HG02970 (cell line): ENCODE results near the gene EPDR1.

ENCODE experiments used
- ATAC-seq: cut with Tn5 transposase; IDR thresholded peaks from one replicate; pipeline ENCODE4 v1.9.1; 2021; ENCODE audit warnings: mild to moderate bottlenecking, moderate library complexity, moderate number of reproducible peaks; ENCODE audit not compliant: unreplicated experiment, low FRiP score

Gene EPDR1

GRCh38 chr7:37973915-37974314 is 53.5 kb downstream of the EPDR1 start:
- no peak for ATAC-seq

GRCh38 chr7:37974711-37975110 is 54.3 kb downstream of the EPDR1 start:
- ATAC-seq: no peak

DNA sequence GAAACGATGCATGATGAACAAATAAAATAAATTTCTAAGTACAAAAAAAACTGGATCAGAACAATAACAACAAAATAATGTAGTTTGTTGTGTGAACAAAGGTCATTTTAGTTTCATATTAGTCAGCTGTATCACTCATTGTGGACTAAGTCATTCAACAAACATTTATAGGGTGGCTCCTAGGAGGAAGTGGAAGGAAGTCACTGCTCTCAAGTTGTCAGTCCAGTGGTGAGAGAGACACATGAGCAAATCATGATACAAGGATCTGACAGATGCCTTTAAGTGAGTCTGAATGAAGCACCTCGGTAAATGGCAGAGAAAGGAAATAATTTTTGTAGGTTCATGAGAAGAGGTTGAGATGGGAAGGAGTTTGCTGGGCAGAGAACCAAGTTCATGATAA is 56.8 kb downstream of the EPDR1 start:
- no peak for ATAC-seq

- ATAC-seq: no peak
These were observed 61.2 kb downstream of the EPDR1 start for GRCh38 chr7:37981664-37982063.

DNA sequence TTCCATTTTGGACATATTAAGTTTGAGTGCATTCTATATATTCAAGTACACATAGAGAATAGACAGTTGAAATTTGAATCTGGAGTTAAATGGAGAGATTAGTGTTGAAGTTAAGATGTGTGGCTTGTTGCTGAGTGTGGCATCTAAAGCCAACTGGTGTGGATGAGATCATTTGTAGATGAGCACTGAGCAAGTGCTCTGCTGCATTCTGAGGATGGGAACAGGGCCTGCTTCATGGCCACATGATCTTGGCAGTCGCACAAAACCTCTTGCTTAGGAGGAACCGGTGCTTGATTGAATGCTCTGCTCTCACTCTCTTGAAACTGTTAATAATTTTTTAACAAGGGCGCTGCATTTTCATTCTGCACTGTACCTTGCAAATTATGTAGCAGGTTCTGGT is 62.0 kb downstream of the EPDR1 start:
- ATAC-seq: no peak

- ATAC-seq: no peak
These were observed 64.4 kb downstream of the EPDR1 start for GRCh38 chr7:37984750-37985390.

DNA sequence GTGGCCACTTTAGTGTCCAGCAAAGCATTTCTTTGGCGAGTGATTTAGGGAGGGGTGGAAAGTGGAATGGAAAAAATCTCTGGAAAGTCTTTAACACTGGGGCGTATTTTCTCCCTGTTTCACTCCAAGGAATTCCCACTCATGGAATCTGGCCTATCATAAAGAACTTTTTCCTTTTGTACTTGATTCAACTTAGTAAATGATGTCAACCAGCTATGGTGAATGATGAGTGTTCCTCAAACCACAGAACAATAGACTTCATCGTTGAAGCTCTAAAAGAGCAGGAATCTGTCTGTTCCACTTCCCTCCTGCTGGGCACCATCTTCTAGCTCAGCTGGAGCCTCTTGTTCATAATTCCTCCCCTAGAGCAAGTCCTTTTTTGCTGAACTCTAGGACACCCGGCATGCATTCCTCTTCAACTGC is 66.5 kb downstream of the EPDR1 start:
- no peak for ATAC-seq

- no peak for ATAC-seq
These were observed 67.3 kb downstream of the EPDR1 start for GRCh38 chr7:37987732-37988131.

GRCh38 chr7:37988721-37989650 is 68.5 kb downstream of the EPDR1 start:
- ATAC-seq: no peak

- no peak for ATAC-seq
These were observed 69.9 kb downstream of the EPDR1 start for GRCh38 chr7:37990337-37990736.

DNA sequence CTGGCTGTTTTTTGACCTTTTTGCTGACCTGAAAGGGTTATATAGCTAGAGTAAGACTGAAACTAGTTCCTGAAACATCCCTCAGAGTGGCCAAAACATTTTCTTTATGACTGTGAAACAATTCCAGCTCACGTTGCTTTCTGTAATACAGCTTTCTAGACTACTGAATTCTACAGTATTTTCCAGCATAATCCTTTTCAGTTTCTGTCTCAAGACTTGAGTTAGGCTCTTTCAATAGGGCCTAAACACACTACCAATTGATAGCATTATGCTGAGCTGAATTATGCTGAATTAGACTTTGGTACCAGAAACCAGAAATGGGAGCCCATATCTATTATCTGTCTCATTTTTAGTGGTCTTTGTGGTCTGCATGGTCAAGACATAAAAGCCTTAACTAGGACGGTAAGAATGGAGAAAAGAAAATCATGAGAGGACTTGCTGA is 72.6 kb downstream of the EPDR1 start:
- no peak for ATAC-seq

GRCh38 chr7:37999673-38000072 is 79.2 kb downstream of the EPDR1 start:
- ATAC-seq: no peak

- no peak for ATAC-seq
These were observed 79.8 kb downstream of the EPDR1 start for GRCh38 chr7:38000272-38000671.
